Naive B cell (primary cell): ENCODE measurements around the gene LTBP1. TPM values are rescaled to one million over a fixed set of nuclear protein-coding genes. Genes with fewer than 3 reads are reported as not detected.

Experiments
- ATAC-seq, 2 donors: fragments of 150-1000 bp; cut with Tn5 transposase; 2 replicates each; pipeline ENCODE4 v1.10.0; 2021; ENCODE audit warnings: low read depth in 2 of 2, mild to moderate bottlenecking in 2 of 2, moderate library complexity in 2 of 2
- DNase-seq: peaks from one replicate; pipeline ENCODE4 v3.0.0; 2022
- H3K27ac Mint-ChIP-seq, 6 donors: one replicate each; pipeline ENCODE4 v1.8.0; 2020 to 2022; ENCODE audit warnings: mild to moderate bottlenecking in 6 of 6, mixed read lengths in 6 of 6, moderate library complexity in 5 of 6, inconsistent platforms in 2 of 6
- H3K27me3 Mint-ChIP-seq, 3 donors: one replicate each; pipeline ENCODE4 v1.8.0; 2021 to 2022; ENCODE audit warnings: mixed read lengths in 3 of 3, mild to moderate bottlenecking in 1 of 3
- H3K36me3 Mint-ChIP-seq, 2 donors: one replicate each; pipeline ENCODE4 v1.8.0; 2020 to 2022; ENCODE audit warnings: mixed read lengths in 2 of 2, inconsistent platforms in 1 of 2, mild to moderate bottlenecking in 1 of 2
- H3K4me1 Mint-ChIP-seq, 3 donors: one replicate each; pipeline ENCODE4 v1.8.0; 2020 to 2022; ENCODE audit warnings: mixed read lengths in 3 of 3, inconsistent platforms in 1 of 3, mild to moderate bottlenecking in 1 of 3, moderate library complexity in 1 of 3
- H3K4me3 Mint-ChIP-seq, 8 donors: one replicate each; pipeline ENCODE4 v1.8.0; 2020 to 2022; ENCODE audit warnings: mild to moderate bottlenecking in 8 of 8, mixed read lengths in 8 of 8, moderate library complexity in 8 of 8, inconsistent platforms in 2 of 8
- H3K9me3 Mint-ChIP-seq, 7 donors: one replicate each; pipeline ENCODE4 v1.8.0; 2020 to 2022; ENCODE audit warnings: mixed read lengths in 7 of 7, mild to moderate bottlenecking in 5 of 7, inconsistent platforms in 2 of 7, moderate library complexity in 1 of 7
- polyA plus RNA-seq, 6 donors: library from polyadenylated mRNA; unstranded; fragments of 300-500 nt; fragmentation: Illumina TruSeq; gene quantifications; one replicate each; pipeline ENCODE4 v1.2.3, GENCODE V29; 2021; ENCODE audit warnings: low read depth in 6 of 6

Gene LTBP1
- polyA plus RNA-seq, 6 donors from 2014 or later, result 0.43 to 2.0 (median 0.92) TPM; not detected in 1

DNA sequence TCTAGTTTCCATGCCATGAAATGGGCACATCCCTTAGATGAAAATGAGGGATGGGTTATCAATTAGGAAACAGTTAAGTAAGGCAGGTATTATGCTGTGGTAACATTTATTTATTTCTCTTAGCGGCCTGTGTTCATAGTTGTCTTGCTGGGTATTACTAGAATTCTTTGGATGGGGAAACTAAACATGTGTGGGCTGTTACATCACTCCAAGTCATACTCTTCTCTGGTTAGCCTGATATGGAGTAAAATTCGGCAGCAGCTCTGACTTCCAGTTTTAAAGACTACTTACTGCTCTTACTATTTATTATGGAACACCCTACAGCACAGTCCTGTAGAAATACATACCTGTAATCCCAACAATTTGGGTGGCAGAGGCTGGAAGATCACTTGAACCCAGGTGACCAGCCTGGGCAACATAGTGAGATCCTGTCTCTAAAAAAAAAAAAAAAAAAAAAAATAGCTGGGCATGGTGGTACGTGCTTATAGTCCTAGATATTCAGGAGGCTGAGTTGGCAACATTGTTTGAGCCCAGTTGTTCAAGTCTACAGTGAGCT is 496.6 kb downstream of the LTBP1 start:
- Mint-ChIP-seq H3K27me3 (no peaks in the 10 kb centered on the region), H3K4me3 (no peak overlapping the region), H3K27ac (peak overlapping the region in 1 of 6 donors; percentile 30), H3K4me1 (peaks cover 3 to 6% (median 4%) of the 10 kb centered on the region in 3 donors), H3K36me3 (no peaks in the 10 kb centered on the region), H3K9me3 (no peaks in the 10 kb centered on the region)
- no peak for ATAC-seq
- no peak for DNase-seq

DNA sequence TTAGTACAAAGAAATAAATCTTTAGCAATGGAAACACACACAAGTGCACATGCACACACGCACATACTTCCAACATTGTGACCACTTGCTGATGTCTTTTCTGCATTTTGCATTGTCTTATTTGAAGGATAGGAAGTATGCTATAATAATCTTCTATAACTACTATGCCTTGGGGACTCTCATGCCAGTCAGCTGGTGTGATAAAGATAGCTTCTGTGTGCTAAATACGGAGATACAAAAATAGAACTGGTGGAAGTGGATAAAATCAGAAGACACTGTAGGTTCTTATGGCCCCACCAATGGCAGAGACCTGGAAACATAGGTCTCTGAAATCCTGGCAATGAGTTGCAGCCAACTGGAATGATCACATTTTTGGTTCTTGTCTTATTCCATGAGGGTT is 498.2 kb downstream of the LTBP1 start:
- ATAC-seq, result peak in 1 of 2 donors; percentile 23
- Mint-ChIP-seq H3K27ac (no peak overlapping the region), H3K9me3 (no peaks in the 10 kb centered on the region), H3K4me3 (no peak overlapping the region), H3K36me3 (no peaks in the 10 kb centered on the region), H3K4me1 (peaks cover 3 to 6% (median 4%) of the 10 kb centered on the region in 3 donors), H3K27me3 (no peaks in the 10 kb centered on the region)
- no peak for DNase-seq

DNA sequence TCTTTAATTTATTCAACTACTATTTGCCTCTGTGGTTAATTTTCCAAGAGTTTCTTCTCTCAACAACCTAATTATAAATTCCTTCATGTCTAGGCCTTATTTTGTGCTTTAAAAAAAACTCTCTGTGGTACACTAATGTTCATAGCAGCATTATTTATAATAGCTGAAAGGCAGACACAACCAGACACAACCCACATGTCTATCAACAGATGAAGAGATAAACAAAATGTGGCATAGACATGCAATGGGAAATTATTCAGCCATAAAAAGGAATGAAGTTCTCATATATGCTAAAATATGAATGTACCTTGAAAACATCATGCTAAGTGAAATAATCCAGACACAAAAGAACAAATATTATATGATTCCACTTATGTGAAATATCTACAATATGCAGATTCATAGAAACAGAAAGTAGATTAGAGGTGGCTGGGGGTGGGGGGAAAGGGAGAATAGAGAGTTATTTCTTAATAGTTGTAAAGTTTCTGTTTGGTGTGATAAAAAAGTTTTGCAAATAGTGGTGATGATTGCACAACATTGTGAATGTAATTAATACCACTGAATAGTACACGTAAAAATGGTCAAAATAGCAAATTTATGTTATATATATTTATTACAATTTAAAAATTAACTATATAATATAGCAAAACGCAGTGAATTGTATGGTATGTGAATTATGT is 501.6 kb downstream of the LTBP1 start:
- H3K36me3 Mint-ChIP-seq, result peaks cover 0 to 11% of the 10 kb centered on the region in 2 donors
- no peak for ATAC-seq
- DNase-seq, result no peak
- H3K9me3 Mint-ChIP-seq, result peaks cover 5 to 21% (median 14%) of the 10 kb centered on the region in 7 donors
- no peak overlapping the region for H3K4me3 Mint-ChIP-seq
- no peak overlapping the region for H3K27ac Mint-ChIP-seq
- peaks cover 3 to 6% (median 4%) of the 10 kb centered on the region in 3 donors for H3K4me1 Mint-ChIP-seq
- H3K27me3 Mint-ChIP-seq, result no peaks in the 10 kb centered on the region
